NCI-H187 treated with DMSO at 0.1 percent for 48 hours (cell line): ENCODE results near the gene KBTBD12.

ENCODE experiments used
- DNase-seq: peaks from one replicate; lab custom pipeline; 2025; lab: John Stamatoyannopoulos, UW

KBTBD12 gene

GRCh38 chr3:127985655-127986225 is 70.7 kb downstream of the KBTBD12 start:
- DNase-seq: no peak

GRCh38 chr3:127986803-127987202 is 71.8 kb downstream of the KBTBD12 start:
- no peak for DNase-seq

GRCh38 chr3:127987309-127987995 is 72.4 kb downstream of the KBTBD12 start:
- DNase-seq: no peak

GRCh38 chr3:127988770-127989557 is 73.9 kb downstream of the KBTBD12 start:
- DNase-seq: no peak

- no peak for DNase-seq
Observed at GRCh38 chr3:127990051-127990450, 75.0 kb downstream of the KBTBD12 start.

- no peak for DNase-seq
Observed at GRCh38 chr3:127990461-127990860, 75.4 kb downstream of the KBTBD12 start.

GRCh38 chr3:127991251-127991650 is 76.2 kb downstream of the KBTBD12 start:
- no peak for DNase-seq

GRCh38 chr3:127991681-127992080 is 76.6 kb downstream of the KBTBD12 start:
- no peak for DNase-seq

GRCh38 chr3:127992127-127992526 is 77.1 kb downstream of the KBTBD12 start:
- DNase-seq: no peak

- DNase-seq: no peak
Observed at GRCh38 chr3:127994011-127994410, 79.0 kb downstream of the KBTBD12 start.

- DNase-seq: no peak
Observed at GRCh38 chr3:127997016-127997415, 82.0 kb downstream of the KBTBD12 start.

GRCh38 chr3:127997961-127998360 is 82.9 kb downstream of the KBTBD12 start:
- no peak for DNase-seq

- DNase-seq: no peak
Observed at GRCh38 chr3:127998596-127998995, 83.6 kb downstream of the KBTBD12 start.

- DNase-seq: no peak
Observed at GRCh38 chr3:127999509-128000106, 84.6 kb downstream of the KBTBD12 start.

- DNase-seq: no peak
Observed at GRCh38 chr3:128001576-128001975, 86.5 kb downstream of the KBTBD12 start.

- DNase-seq: no peak
Observed at GRCh38 chr3:128004661-128005060, 89.6 kb downstream of the KBTBD12 start.

GRCh38 chr3:128006061-128007032 is 91.3 kb downstream of the KBTBD12 start:
- DNase-seq: no peak

GRCh38 chr3:128007033-128007424 is 92.0 kb downstream of the KBTBD12 start:
- DNase-seq: no peak

- DNase-seq: no peak
Observed at GRCh38 chr3:128009952-128010846, 95.2 kb downstream of the KBTBD12 start.

GRCh38 chr3:128011140-128011539 is 96.1 kb downstream of the KBTBD12 start:
- DNase-seq: peak; percentile 50
